Parathyroid adenoma (tissue), 2 donors: ENCODE measurements around the gene RBM23.
A peak's percentile ranks its signal among the peaks of the same experiment; 100 is the strongest.
"Not testable (repeated sequence)": the region's sequence is repeated elsewhere in the genome, so short reads cannot be mapped to it uniquely, and the experiment has no call there.

Experiments used
- H2AFZ ChIP-seq: fragments of 300-600 bp; sonication (generic); one replicate; pipeline ENCODE4 v1.7.0; 2017; ENCODE audit warnings: antibody characterized with exemption, mild to moderate bottlenecking
- H3K27ac ChIP-seq: fragments of 300-600 bp; sonication (generic); one replicate; pipeline ENCODE4 v1.7.0; 2017
- H3K27me3 ChIP-seq: fragments of 300-600 bp; sonication (generic); one replicate; pipeline ENCODE4 v1.7.0; 2017; ENCODE audit warnings: low read length; ENCODE audit not compliant: control insufficient read depth, insufficient read depth
- H3K36me3 ChIP-seq: fragments of 300-600 bp; sonication (generic); one replicate; pipeline ENCODE4 v1.7.0; 2017; ENCODE audit warnings: low read length; ENCODE audit not compliant: control insufficient read depth, insufficient read depth
- H3K4me1 ChIP-seq: fragments of 300-600 bp; sonication (generic); one replicate; pipeline ENCODE4 v1.7.0; 2017; ENCODE audit warnings: control low read depth
- H3K4me2 ChIP-seq: fragments of 300-600 bp; sonication (generic); one replicate; pipeline ENCODE4 v1.7.0; 2017; ENCODE audit warnings: low read length
- H3K4me3 ChIP-seq: fragments of 300-600 bp; sonication (generic); one replicate; pipeline ENCODE4 v1.7.0; 2017; ENCODE audit warnings: low read depth, low read length
- H3K79me2 ChIP-seq: fragments of 300-600 bp; sonication (generic); one replicate; pipeline ENCODE4 v1.7.0; 2017; ENCODE audit warnings: control low read depth
- H3K9ac ChIP-seq: fragments of 300-600 bp; sonication (generic); one replicate; pipeline ENCODE4 v1.7.0; 2017; ENCODE audit warnings: mild to moderate bottlenecking
- H3K9me3 ChIP-seq: fragments of 300-600 bp; sonication (generic); one replicate; pipeline ENCODE4 v1.7.0; 2017; ENCODE audit warnings: low read length; ENCODE audit not compliant: control insufficient read depth
- TF ChIP-seq, protein P1 (sequence below): fragments of 300-600 bp; sonication (generic); IDR thresholded peaks from one replicate; pipeline ENCODE4 v1.7.0; 2017; ENCODE audit warnings: antibody characterized with exemption, mild to moderate bottlenecking
- donor health status: primary hyperparathyroidism.

RBM23 gene

DNA sequence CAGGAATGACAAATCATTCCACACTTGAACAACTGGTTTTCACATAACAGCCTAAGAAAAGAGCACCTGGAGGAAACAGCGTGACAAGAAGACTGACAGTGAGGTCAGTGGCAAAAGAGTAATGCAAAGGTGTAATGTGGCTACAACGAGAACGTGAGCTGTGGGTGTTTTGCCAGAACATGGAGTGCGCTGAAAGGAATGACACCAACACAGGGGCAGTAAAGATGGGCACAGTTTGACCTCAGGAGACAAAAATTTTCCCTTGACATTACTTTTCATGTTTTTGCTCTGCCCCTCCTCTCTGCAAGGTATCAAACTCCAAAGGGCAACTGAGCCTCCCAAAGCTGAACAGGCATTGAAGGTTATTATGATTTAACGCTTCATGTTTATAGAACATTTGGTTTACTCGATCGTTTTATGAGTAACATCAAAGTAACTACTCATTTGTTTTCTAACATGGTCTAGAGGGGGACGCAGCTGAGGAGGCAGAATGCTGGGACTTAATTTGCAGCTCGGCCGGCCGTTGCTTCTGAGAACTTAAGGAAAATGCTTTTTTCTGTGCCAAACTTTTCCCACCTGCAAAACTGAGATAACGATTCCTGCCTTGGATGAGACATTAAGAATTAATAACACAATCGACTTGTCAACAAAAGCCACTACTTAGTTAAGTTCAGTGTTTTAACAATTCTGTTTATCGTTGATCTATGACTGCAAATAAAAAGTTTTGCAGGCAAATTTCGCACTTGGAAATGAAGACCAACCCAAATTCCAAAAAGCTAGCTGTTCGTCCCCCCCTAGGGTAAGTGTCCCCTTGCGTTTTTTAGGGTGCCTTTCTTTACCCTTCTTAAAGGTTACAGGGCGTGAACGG is 37.0 kb upstream of the RBM23 start:
- H3K9me3 ChIP-seq = no peaks in the 10 kb centered on the region
- no peaks in the 10 kb centered on the region for H3K27me3 ChIP-seq
- H3K79me2 ChIP-seq = no peaks in the 10 kb centered on the region
- H3K4me1 ChIP-seq = peaks cover 11% of the 10 kb centered on the region
- TF ChIP-seq, protein P1, sequence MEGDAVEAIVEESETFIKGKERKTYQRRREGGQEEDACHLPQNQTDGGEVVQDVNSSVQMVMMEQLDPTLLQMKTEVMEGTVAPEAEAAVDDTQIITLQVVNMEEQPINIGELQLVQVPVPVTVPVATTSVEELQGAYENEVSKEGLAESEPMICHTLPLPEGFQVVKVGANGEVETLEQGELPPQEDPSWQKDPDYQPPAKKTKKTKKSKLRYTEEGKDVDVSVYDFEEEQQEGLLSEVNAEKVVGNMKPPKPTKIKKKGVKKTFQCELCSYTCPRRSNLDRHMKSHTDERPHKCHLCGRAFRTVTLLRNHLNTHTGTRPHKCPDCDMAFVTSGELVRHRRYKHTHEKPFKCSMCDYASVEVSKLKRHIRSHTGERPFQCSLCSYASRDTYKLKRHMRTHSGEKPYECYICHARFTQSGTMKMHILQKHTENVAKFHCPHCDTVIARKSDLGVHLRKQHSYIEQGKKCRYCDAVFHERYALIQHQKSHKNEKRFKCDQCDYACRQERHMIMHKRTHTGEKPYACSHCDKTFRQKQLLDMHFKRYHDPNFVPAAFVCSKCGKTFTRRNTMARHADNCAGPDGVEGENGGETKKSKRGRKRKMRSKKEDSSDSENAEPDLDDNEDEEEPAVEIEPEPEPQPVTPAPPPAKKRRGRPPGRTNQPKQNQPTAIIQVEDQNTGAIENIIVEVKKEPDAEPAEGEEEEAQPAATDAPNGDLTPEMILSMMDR = no peak
- peak overlapping the region; percentile 80 for H3K4me2 ChIP-seq
- no peaks in the 10 kb centered on the region for H3K36me3 ChIP-seq
- peak overlapping the region; percentile 92 for H2AFZ ChIP-seq
- H3K4me3 ChIP-seq = peak overlapping the region; percentile 92
- peak overlapping the region; percentile 90 for H3K27ac ChIP-seq
- H3K9ac ChIP-seq = peak overlapping the region; percentile 49

DNA sequence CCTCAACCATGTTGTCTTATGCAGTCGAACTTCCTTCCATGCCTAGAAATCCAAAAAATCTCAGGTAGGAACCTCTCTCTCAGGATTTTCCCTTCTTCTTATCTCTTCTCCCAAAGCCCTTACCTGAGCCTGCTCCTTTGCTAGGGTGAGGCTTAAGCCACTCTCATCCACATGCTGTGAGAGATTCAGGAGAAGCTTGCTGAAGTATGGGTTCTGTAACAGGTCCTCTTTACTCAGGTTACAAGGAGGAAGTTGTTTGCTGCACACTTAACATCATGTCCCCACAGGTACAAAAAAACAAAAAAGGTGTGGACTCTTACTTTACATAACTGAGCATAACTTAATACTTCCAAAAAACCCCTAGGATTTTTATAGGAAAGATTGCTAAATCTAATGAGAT is 33.5 kb upstream of the RBM23 start:
- no peaks in the 10 kb centered on the region for H3K36me3 ChIP-seq
- H3K4me1 ChIP-seq = peaks cover 11% of the 10 kb centered on the region
- no peaks in the 10 kb centered on the region for H3K9me3 ChIP-seq
- no peak overlapping the region for H2AFZ ChIP-seq
- no peaks in the 10 kb centered on the region for H3K27me3 ChIP-seq
- H3K4me2 ChIP-seq = no peak overlapping the region
- H3K4me3 ChIP-seq = no peak overlapping the region
- no peak overlapping the region for H3K27ac ChIP-seq
- no peaks in the 10 kb centered on the region for H3K79me2 ChIP-seq
- H3K9ac ChIP-seq = no peak overlapping the region
- TF ChIP-seq, protein P1 = no peak

DNA sequence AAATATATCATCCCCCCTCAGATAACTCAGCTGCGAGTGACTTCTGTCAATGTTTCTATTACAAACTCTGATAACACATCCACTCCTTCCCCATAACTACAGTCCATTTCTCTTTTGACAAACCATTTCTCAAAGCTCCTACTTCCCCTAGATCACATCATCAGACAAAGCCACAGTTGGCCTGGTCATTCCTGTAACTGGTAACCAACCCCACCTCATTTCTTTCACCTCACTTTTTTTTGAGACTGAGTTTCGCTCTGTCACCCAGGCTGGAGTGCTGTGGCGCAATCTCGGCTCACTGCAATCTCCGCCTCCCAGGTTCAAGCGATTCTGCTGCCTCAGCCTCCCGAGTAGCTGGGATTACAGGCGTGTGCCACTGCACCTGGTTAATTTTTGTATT is 32.8 kb upstream of the RBM23 start:
- H3K36me3 ChIP-seq, H3K27me3 ChIP-seq, H3K27ac ChIP-seq, H3K9ac ChIP-seq, H3K79me2 ChIP-seq, H3K4me2 ChIP-seq, H3K9me3 ChIP-seq, H2AFZ ChIP-seq, H3K4me3 ChIP-seq: not testable (repeated sequence)
- peaks cover 11% of the 10 kb centered on the region for H3K4me1 ChIP-seq

DNA sequence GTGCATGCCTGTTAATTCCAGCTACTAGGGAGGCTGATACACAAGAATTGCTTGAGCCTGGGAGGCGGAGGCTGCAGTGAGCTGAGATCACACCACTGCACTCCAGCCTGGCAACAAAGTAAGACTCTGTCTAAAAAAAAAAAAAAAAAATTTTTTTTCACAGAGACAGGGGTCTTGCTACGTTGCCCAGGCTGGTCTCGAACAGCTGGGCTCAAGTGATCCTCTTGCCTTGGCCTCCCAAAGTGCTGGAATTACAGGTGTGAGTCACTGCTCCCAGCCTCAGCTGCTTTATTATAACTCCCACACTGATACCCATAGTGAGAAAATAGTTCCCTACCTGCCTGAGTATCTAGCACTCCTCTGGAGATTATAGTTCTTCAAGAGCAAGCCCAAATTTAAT is 26.7 kb upstream of the RBM23 start:
- Histone ChIP-seq H3K27me3 (no peaks in the 10 kb centered on the region), H3K9ac (no peak overlapping the region), H3K36me3 (no peaks in the 10 kb centered on the region), H2AFZ (no peak overlapping the region), H3K4me3 (no peak overlapping the region), H3K4me1 (no peaks in the 10 kb centered on the region), H3K27ac (no peak overlapping the region), H3K4me2 (no peak overlapping the region), H3K9me3 (no peaks in the 10 kb centered on the region), H3K79me2 (no peaks in the 10 kb centered on the region)
- TF ChIP-seq, protein P1 = no peak

DNA sequence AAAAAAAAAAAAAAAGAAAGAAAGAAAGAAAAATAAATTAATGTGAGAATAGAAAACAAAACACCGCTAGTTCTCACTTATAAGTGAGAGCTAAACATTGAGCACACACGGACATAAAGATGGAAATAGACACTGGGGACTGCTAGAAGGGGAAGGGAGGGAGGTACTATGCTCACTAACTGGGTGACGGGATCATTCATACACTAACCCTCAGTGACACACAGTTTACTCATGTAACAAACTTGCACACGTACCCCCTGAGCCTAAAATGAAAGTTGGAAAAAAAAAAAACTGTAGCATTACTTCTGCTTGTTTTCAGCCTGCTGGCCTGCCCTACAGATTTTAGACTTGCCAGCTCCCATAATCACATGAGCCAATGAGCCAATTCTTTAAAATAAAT is 20.7 kb upstream of the RBM23 start:
- TF ChIP-seq, protein P1 = no peak
- Histone ChIP-seq H3K9ac (no peak overlapping the region), H3K4me2 (no peak overlapping the region), H3K4me1 (no peaks in the 10 kb centered on the region), H3K36me3 (no peaks in the 10 kb centered on the region), H3K9me3 (no peaks in the 10 kb centered on the region), H3K27ac (no peak overlapping the region), H3K27me3 (no peaks in the 10 kb centered on the region), H3K79me2 (no peaks in the 10 kb centered on the region), H3K4me3 (no peak overlapping the region), H2AFZ (no peak overlapping the region)
